Activated naive CD8-positive, alpha-beta T cell treated with anti-CD3 and anti-CD28 coated beads for 36 hours (primary cell): ENCODE data around the gene MYL11. TPM values are rescaled to one million over a fixed set of nuclear protein-coding genes. Genes with fewer than 3 reads are reported as not detected.

Source experiments
- DNase-seq: peaks from one replicate; pipeline ENCODE4 v3.0.0; 2021
- H3K27ac Mint-ChIP-seq: one replicate; pipeline ENCODE4 v1.8.0; 2022; ENCODE audit warnings: mild to moderate bottlenecking, moderate library complexity, mixed read lengths
- H3K27me3 Mint-ChIP-seq: one replicate; pipeline ENCODE4 v1.8.0; 2022; ENCODE audit warnings: mild to moderate bottlenecking, mixed read lengths
- H3K36me3 Mint-ChIP-seq: one replicate; pipeline ENCODE4 v1.8.0; 2021; ENCODE audit warnings: mild to moderate bottlenecking, mixed read lengths
- H3K4me1 Mint-ChIP-seq: one replicate; pipeline ENCODE4 v1.8.0; 2021; ENCODE audit warnings: mixed read lengths
- H3K4me3 Mint-ChIP-seq: one replicate; pipeline ENCODE4 v1.8.0; 2022; ENCODE audit warnings: mild to moderate bottlenecking, moderate library complexity, mixed read lengths
- H3K9me3 Mint-ChIP-seq: one replicate; pipeline ENCODE4 v1.8.0; 2022; ENCODE audit warnings: mixed read lengths
- total RNA-seq, 2 experiments: library from RNA; stranded (reverse); gene quantifications; one replicate each; pipeline ENCODE4 v1.2.3, GENCODE V29; 2021

MYL11 gene
- total RNA-seq, 2 experiments from 2014 or later = 1.2 to 1.5 TPM

DNA sequence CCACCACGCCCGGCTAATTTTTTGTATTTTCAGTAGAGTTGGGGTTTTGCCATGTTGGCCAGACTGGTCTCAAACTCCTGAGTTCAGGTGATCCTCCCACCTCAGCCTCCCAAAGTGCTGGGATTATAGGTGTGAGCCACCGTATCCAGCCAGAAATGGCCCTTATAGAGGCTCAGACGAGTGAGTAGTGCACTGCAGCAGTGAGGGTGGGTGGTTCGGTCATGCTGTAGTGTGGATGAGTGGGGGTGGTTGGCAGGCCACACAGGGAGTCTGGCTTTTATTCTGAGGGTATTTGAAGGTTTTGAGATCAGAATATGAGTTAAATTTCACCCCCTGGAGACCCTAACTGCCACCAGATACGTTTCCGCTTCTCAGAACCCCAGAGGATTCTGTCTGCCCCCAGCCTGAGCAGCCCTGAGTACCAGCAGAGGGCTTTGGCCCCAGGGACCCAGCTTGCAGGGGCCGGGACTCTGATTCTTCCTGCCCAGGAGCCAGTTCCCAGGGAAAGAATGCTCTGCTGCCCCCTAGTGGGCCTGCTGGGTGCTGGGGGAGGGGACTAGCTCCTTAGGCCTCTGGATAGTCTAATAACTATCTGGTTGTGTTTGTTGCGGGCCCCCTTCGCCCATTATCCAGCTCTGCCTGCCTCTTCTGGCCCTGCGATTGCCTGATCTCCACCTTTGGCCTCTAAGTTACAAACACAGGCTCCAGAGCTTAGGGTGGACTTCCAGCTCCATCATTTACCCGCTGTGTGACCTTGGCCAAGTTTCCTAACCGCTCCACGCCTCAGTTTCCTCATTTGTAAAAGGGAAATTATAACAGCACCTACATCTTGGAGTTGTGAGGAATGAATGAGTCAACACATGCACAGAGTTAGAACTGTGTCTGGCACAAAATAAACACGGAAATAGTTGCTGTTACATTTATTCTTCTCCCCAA lies 34.8 kb downstream of the MYL11 start:
- Mint-ChIP-seq H3K4me1 (peaks cover 35% of the 10 kb centered on the region), H3K27ac (peak overlapping the region; percentile 34), H3K9me3 (no peaks in the 10 kb centered on the region), H3K4me3 (peak overlapping the region; percentile 98), H3K36me3 (peaks cover 6% of the 10 kb centered on the region), H3K27me3 (peaks cover 3% of the 10 kb centered on the region)
- peak; percentile 90 for DNase-seq

DNA sequence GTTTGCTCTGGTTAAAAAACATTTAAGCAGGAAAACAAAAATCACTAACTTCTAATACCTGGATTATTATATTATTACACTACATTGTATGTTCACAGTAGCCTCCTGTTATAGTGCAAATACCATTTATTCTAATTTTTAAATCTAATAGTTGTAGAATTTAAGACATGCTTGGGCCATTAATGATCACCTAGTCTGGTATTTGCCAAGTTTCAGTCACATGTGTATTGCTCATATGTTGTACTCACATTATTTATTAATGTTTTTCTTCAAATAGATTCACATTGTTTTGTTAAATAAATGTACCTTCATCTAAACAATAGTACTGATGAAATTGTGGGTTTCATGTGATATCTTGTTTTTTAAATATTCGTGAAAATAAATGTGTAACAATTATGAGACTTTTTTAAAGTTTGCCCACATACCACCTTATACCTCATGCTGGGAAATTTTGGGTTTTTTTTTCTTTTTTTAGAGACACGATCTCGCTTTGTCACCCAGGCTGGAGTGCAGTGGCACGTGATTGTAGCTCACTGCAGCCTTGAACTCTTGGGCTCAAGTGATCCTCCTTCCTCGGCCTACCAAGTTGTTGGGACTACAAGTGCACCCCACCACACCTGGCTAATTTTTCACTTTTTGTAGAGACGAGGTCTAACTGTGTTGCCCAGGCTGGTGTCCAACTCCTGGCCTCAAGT lies 38.7 kb downstream of the MYL11 start:
- Mint-ChIP-seq H3K9me3 (no peaks in the 10 kb centered on the region), H3K4me1 (peaks cover 43% of the 10 kb centered on the region), H3K4me3 (no peak overlapping the region), H3K27me3 (no peaks in the 10 kb centered on the region), H3K36me3 (peaks cover 21% of the 10 kb centered on the region), H3K27ac (no peak overlapping the region)
- DNase-seq = no peak

DNA sequence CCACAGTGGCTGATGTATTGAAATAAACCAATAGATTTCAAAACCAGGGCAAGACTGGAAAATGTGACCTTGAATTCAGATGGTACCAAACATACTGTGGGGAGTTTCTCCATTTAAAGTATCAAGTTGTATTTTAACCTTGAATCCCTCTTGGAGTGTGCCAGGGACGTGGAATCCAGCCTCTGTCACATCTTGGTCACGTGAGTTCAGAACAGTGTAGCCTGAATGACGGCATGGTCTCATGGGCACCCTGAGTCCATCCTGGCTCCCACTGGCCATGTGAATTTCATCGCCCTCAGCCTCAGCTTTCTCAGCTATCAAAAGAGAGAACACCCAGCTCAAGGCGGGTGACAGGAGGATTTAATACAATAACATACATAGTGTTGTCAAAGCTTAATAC lies 39.6 kb downstream of the MYL11 start:
- H3K4me1 Mint-ChIP-seq = peaks cover 44% of the 10 kb centered on the region
- H3K4me3 Mint-ChIP-seq = no peak overlapping the region
- H3K27ac Mint-ChIP-seq = no peak overlapping the region
- H3K36me3 Mint-ChIP-seq = peaks cover 29% of the 10 kb centered on the region
- no peaks in the 10 kb centered on the region for H3K9me3 Mint-ChIP-seq
- DNase-seq = no peak
- H3K27me3 Mint-ChIP-seq = no peaks in the 10 kb centered on the region

DNA sequence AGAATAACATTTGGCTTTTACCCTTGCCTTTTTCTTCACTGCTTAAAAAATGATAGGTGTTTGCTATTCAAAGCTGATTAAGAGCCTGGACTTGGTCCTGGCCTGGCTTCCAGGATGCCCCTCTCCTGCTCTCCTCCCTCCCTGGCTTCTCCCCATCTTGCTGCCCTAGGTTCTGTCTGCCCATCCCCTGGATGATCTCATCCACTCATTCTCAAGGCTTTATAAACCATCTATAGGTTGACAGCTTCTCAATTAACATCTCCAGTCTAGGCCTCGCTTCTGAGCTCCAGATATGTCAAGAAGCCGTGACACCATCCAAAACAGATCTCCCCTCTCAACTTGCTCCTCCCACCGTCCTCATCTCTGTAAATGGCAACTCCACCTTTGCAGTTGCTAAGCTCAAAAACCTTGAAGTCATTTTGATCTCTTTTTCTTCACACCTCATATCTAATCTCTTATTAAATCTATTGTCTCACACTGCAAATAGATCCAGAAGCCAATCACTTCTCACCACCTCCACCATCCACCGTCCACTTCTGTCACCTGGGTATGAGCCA lies 41.5 kb downstream of the MYL11 start:
- Mint-ChIP-seq H3K9me3 (no peaks in the 10 kb centered on the region), H3K4me1 (peaks cover 42% of the 10 kb centered on the region), H3K27ac (peak overlapping the region; percentile 34), H3K27me3 (no peaks in the 10 kb centered on the region), H3K4me3 (no peak overlapping the region), H3K36me3 (peaks cover 36% of the 10 kb centered on the region)
- no peak for DNase-seq

DNA sequence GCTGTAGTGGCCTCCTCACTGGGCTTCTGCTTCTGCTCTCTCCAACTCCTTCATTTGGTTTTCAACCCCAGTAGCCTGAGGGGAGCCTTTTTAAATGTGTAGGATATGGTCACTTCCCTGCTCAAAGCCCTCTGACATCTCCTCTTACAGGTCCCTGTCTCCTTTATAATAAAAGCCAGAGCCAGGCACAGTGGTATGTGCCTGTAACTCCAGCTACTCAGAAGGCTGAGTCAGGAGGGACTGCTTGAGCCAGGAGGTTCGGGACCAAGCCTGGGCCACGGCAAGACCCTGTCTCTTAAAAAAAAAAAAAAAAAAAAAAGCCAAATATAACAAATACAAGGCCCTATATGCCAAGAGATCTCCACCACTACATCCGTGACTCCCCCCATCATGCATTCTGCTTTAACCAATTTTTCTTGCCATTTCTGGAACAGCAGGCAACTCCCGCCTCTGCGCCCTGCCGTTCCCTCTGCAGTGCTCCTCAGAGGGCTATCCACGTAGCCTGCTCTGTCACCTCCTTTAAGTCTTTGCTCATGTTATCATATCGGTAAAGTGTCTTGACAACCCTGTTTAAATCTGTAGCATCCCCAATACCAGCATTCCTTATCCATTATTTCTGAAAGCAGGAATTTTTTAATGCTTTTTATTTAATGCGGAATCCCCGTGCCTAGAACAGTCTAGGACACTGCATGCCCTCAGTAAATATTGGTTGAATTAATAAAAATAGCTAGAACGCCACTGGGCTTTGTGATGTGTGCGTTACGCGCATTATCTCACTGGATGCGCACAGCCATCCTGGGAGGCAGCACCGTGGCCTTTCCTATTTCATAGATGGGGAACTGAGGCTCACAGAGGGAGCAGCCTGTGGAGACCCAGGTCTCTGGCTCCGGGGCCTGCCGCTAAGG lies 42.3 kb downstream of the MYL11 start:
- H3K9me3 Mint-ChIP-seq = no peaks in the 10 kb centered on the region
- peak overlapping the region; percentile 5 for H3K4me3 Mint-ChIP-seq
- no peaks in the 10 kb centered on the region for H3K27me3 Mint-ChIP-seq
- no peak for DNase-seq
- H3K27ac Mint-ChIP-seq = peak overlapping the region; percentile 12
- peaks cover 39% of the 10 kb centered on the region for H3K36me3 Mint-ChIP-seq
- peaks cover 39% of the 10 kb centered on the region for H3K4me1 Mint-ChIP-seq

DNA sequence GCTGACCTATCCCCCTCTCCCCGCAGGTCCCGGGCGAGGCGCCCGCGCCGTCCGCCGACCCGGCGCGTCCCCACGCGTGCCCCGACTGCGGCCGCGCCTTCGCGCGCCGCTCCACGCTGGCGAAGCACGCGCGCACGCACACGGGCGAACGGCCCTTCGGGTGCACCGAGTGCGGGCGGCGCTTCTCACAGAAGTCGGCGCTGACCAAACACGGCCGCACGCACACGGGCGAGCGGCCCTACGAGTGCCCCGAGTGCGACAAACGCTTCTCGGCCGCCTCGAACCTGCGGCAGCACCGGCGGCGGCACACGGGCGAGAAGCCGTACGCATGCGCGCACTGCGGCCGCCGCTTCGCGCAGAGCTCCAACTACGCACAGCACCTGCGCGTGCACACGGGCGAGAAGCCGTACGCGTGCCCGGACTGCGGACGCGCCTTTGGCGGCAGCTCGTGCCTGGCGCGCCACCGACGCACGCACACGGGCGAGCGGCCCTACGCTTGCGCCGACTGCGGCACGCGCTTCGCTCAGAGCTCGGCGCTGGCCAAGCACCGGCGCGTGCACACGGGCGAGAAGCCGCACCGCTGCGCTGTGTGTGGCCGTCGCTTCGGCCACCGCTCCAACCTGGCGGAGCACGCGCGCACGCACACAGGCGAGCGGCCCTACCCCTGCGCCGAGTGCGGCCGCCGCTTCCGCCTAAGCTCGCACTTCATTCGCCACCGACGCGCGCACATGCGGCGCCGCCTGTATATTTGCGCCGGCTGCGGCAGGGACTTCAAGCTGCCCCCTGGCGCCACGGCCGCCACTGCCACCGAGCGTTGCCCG lies 43.1 kb downstream of the MYL11 start:
- H3K27me3 Mint-ChIP-seq = no peaks in the 10 kb centered on the region
- H3K4me3 Mint-ChIP-seq = peak overlapping the region; percentile 69
- H3K27ac Mint-ChIP-seq = no peak overlapping the region
- peaks cover 35% of the 10 kb centered on the region for H3K4me1 Mint-ChIP-seq
- peak; percentile 92 for DNase-seq
- H3K9me3 Mint-ChIP-seq = no peaks in the 10 kb centered on the region
- peaks cover 40% of the 10 kb centered on the region for H3K36me3 Mint-ChIP-seq

DNA sequence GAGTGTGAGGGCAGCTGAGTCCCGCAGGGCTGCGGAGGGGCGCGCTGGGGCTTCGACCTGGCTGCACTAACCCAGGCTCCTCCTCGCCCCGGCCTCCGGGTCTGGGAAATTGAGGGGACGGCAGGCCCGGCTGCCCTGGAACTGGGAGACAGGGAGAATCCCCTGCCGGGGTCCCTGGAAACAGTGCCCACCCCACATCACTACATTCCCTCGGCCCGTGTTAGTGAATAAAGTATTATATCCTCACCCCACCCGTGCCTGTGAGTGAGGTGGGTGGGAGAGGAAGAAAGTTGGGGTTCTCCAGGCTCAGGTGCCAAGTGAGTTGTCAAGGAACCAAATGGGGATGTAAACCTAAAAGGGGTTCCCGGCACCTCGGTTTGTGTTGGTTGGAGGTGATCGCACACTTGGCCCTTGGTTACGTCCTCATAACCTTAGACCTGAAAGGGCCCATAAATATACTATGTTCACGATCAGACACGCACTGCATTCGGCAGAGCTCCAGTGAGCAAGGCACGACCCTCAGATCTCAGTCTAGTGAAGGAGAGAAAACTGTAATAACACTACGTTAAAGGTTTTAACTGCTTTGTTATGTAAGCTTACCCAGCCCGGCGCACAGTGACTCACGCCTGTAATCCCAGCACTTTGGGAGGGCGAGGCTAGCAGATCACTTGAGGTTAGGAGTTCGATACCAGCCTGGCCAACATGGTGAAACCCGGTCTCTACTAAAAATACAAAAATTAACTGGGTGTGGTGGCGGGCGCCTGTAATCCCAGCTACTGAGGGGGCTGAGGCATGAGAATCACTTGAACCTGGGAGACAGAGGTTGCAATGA lies 44.0 kb downstream of the MYL11 start:
- DNase-seq = no peak
- Mint-ChIP-seq H3K4me3 (peak overlapping the region; percentile 69), H3K9me3 (no peaks in the 10 kb centered on the region), H3K4me1 (peaks cover 35% of the 10 kb centered on the region), H3K27ac (peak overlapping the region; percentile 77), H3K27me3 (no peaks in the 10 kb centered on the region), H3K36me3 (peaks cover 41% of the 10 kb centered on the region)

DNA sequence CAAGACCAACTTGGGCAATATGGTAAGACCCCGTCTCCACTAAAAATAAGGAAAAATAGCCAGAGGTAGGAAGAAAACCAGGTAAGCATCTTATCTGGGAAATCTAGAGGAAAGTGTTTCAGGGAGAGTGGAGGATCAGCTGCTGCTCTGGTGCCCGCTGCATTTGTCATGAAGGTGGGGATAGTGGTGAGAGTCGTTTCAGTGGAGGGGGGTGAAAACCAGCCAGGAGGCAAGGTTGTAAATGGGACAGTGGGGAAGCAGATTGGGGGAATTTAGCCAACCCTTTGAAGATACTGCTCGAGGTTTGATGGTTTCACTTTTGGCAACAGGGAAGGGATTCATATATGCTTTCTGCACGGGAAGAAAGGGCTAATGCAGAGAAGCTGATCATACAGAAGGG lies 46.4 kb downstream of the MYL11 start:
- H3K9me3 Mint-ChIP-seq = no peaks in the 10 kb centered on the region
- H3K36me3 Mint-ChIP-seq = peaks cover 50% of the 10 kb centered on the region
- peaks cover 32% of the 10 kb centered on the region for H3K4me1 Mint-ChIP-seq
- H3K4me3 Mint-ChIP-seq = no peak overlapping the region
- H3K27ac Mint-ChIP-seq = no peak overlapping the region
- H3K27me3 Mint-ChIP-seq = no peaks in the 10 kb centered on the region
- no peak for DNase-seq

Other genes with a start within 250 kb of the MYL11 start
- gene CORO1A, start 191.2 kb upstream of the MYL11 start, total RNA-seq = 100 to 1,000 TPM; 972 to 977 TPM
- 100 to 1,000 TPM; 252 to 257 TPM for gene BOLA2B, start 181.1 kb upstream of the MYL11 start, total RNA-seq
- 10 to 100 TPM; 64.2 to 65.7 TPM for gene SLX1A, start 180.9 kb upstream of the MYL11 start, total RNA-seq
- gene SULT1A3, start 175.5 kb upstream of the MYL11 start, total RNA-seq = 10 to 100 TPM in 1 of 2 experiments, 1 to 10 TPM in 1; 9.6 to 12.3 TPM
- 1 to 10 TPM; 6.8 to 8.1 TPM for gene NPIPB13, start 126.3 kb upstream of the MYL11 start, total RNA-seq
- 10 to 100 TPM; 60.7 to 66.8 TPM for gene CD2BP2, start 19.5 kb upstream of the MYL11 start, total RNA-seq
- gene TBC1D10B, start 4.3 kb upstream of the MYL11 start, total RNA-seq = 10 to 100 TPM; 43.2 to 45.7 TPM
- 100 to 1,000 TPM; 162 to 163 TPM for gene SEPTIN1, start 7.8 kb downstream of the MYL11 start, total RNA-seq
- gene ZNF48, start 20.6 kb downstream of the MYL11 start, total RNA-seq = 10 to 100 TPM in 1 of 2 experiments, 1 to 10 TPM in 1; 9.5 to 10.2 TPM
- 1 to 10 TPM; 4.2 to 5.2 TPM for gene ZNF771, start 32.8 kb downstream of the MYL11 start, total RNA-seq
- gene DCTPP1, start 55.2 kb downstream of the MYL11 start, total RNA-seq = 100 to 1,000 TPM; 181 to 183 TPM
- 10 to 100 TPM; 80.1 to 80.6 TPM for gene SEPHS2, start 71.1 kb downstream of the MYL11 start, total RNA-seq
- gene ITGAL, start 97.9 kb downstream of the MYL11 start, total RNA-seq = 100 to 1,000 TPM; 233 to 235 TPM
- gene ZNF768, start 151.8 kb downstream of the MYL11 start, total RNA-seq = 10 to 100 TPM; 11.4 to 11.8 TPM
- 10 to 100 TPM; 10.9 to 11.2 TPM for gene ZNF747, start 160.1 kb downstream of the MYL11 start, total RNA-seq
- gene ZNF764, start 183.6 kb downstream of the MYL11 start, total RNA-seq = 10 to 100 TPM; 11.9 to 12.1 TPM
- 1 to 10 TPM; 7.1 to 7.6 TPM for gene ZNF688, start 196.9 kb downstream of the MYL11 start, total RNA-seq
- 1 to 10 TPM; 6.4 to 7.8 TPM for gene ZNF785, start 210.9 kb downstream of the MYL11 start, total RNA-seq
- 10 to 100 TPM; 14.8 to 15.5 TPM for gene ZNF689, start 235.6 kb downstream of the MYL11 start, total RNA-seq